HUES6 (cell line): ENCODE measurements around the gene DNAH8.

Experiments
- H3K27ac ChIP-seq: 2 replicates; pipeline ENCODE4 v1.7.0; 2013; ENCODE audit warnings: low read depth, mild to moderate bottlenecking, low read length, inconsistent platforms
- H3K27me3 ChIP-seq: 2 replicates; pipeline ENCODE4 v1.6.1; 2013; ENCODE audit warnings: low read length; ENCODE audit not compliant: control insufficient read depth, insufficient read depth
- H3K36me3 ChIP-seq: 2 replicates; pipeline ENCODE4 v1.6.1; 2013; ENCODE audit warnings: low read length; ENCODE audit not compliant: control insufficient read depth, insufficient read depth
- H3K4me1 ChIP-seq: 2 replicates; pipeline ENCODE4 v1.6.1; 2013; ENCODE audit warnings: low read length; ENCODE audit not compliant: control insufficient read depth, insufficient read depth
- H3K4me3 ChIP-seq: 2 replicates; pipeline ENCODE4 v1.5.1; 2013; ENCODE audit warnings: low read depth, low read length
- H3K9ac ChIP-seq: one replicate; pipeline ENCODE4 v1.6.1; 2013; ENCODE audit warnings: mild to moderate bottlenecking, low read length
- H3K9me3 ChIP-seq: 2 replicates; pipeline ENCODE4 v1.6.1; 2013; ENCODE audit warnings: low read depth, low read length; ENCODE audit not compliant: control insufficient read depth, insufficient read depth

Gene DNAH8

DNA sequence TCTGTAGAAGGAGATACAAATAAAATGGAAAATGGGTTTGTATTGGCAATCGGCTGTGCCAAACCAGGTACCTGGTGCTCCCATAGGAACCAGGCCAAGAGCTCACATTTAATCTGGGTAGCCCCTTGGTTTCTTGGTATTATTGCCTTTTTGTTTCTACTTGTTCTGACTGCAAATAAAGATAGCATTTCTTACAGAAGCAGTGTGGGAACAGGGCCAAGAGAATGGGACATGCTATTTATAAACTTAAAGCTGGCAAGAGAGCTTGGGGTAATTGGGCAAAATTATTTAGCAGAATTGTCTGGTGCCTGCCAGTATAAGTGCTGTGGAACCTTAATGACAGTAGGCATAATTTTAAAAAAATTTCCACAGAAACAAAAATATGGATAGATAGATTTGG, 219.9 kb downstream of the DNAH8 start:
- no peak overlapping the region for H3K4me3 ChIP-seq

DNA sequence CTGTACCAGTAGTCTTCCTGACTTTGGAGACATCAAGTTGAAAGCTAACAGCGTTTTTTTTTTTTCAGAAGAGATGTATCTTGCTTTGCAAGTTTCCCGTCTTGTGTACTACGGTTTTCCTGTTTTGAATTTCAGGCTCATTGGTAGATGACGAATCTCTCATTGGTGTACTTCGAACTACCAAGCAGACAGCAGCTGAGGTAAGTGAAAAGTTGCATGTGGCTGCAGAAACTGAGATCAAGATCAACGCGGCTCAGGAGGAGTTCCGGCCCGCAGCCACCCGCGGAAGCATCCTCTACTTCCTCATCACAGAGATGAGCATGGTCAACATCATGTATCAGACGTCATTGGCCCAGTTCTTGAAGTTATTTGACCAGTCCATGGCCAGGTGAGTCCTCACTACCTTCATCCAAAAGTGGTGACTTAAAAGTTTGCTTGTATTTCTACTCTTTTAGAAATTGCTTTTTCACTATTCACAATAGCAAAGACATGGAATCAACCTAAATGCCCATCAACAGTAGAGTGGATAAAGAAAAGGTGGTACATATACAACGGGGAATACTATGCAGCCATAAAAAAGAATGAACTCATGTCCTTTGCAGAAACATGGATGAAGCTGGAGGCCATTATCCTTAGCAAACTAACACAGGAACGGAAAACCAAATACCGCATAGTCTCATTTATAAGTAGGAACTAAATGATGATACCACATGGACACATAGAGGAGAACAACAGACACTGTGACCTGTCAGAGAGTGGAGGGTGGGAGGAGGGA, 222.9 kb downstream of the DNAH8 start:
- Histone ChIP-seq H3K27ac (no peak overlapping the region), H3K4me1 (no peaks in the 10 kb centered on the region; the same call in 1 of the 2 replicates), H3K4me3 (no peak overlapping the region), H3K27me3 (no peaks in the 10 kb centered on the region), H3K36me3 (no peaks in the 10 kb centered on the region), H3K9ac (no peak overlapping the region), H3K9me3 (0 out of 2 replicates have a peak, but pooled peaks cover 2% of the 10 kb centered on the region)

More for the DNA sequence above, 219.9 kb downstream of the DNAH8 start:
- Histone ChIP-seq H3K27me3 (no peaks in the 10 kb centered on the region), H3K9ac (no peak overlapping the region), H3K36me3 (no peaks in the 10 kb centered on the region), H3K9me3 (0 out of 2 replicates have a peak, but pooled peaks cover 2% of the 10 kb centered on the region), H3K4me1 (no peaks in the 10 kb centered on the region), H3K27ac (no peak overlapping the region)

- no peak overlapping the region for H3K9ac ChIP-seq
- 0 out of 2 replicates have a peak, but pooled peaks cover 2% of the 10 kb centered on the region for H3K9me3 ChIP-seq
- H3K36me3 ChIP-seq, result no peaks in the 10 kb centered on the region
- H3K27ac ChIP-seq, result no peak overlapping the region
- no peak overlapping the region for H3K4me3 ChIP-seq
- H3K4me1 ChIP-seq, result no peaks in the 10 kb centered on the region; the same call in 1 of the 2 replicates
- H3K27me3 ChIP-seq, result no peaks in the 10 kb centered on the region
Observed at GRCh38 chr6:38938741-38939140, 223.6 kb downstream of the DNAH8 start.

- no peak overlapping the region for H3K4me3 ChIP-seq
- no peaks in the 10 kb centered on the region for H3K27me3 ChIP-seq
- no peaks in the 10 kb centered on the region for H3K36me3 ChIP-seq
- H3K9me3 ChIP-seq, result 0 out of 2 replicates have a peak, but pooled peaks cover 2% of the 10 kb centered on the region
- H3K4me1 ChIP-seq, result peaks cover 5% of the 10 kb centered on the region; the same call in 1 of the 2 replicates
- H3K9ac ChIP-seq, result no peak overlapping the region
- no peak overlapping the region for H3K27ac ChIP-seq
Observed at GRCh38 chr6:38942442-38942841, 227.3 kb downstream of the DNAH8 start.

DNA sequence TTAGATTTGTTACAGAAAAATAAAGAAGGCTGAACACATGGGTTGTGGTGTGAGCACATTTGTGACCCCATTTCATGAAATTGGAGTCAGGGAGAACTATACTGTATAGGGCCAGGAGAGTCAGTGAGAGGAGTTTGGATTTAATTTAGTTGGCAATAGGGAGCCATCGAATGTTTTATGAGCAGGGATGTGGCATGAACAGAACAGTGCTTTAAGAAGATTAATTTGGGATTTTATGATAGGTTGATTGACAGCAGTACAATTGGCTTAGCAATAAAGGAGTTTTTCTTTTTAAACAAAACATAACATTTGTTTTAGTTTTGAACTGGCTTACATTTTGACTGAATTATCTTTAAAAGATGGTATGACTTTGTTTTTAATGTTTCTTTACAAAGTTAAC, 227.9 kb downstream of the DNAH8 start:
- Histone ChIP-seq H3K36me3 (no peaks in the 10 kb centered on the region), H3K27ac (no peak overlapping the region), H3K9me3 (0 out of 2 replicates have a peak, but pooled peaks cover 1% of the 10 kb centered on the region), H3K4me3 (no peak overlapping the region), H3K27me3 (no peaks in the 10 kb centered on the region), H3K9ac (no peak overlapping the region), H3K4me1 (peaks cover 5% of the 10 kb centered on the region; the same call in 1 of the 2 replicates)

DNA sequence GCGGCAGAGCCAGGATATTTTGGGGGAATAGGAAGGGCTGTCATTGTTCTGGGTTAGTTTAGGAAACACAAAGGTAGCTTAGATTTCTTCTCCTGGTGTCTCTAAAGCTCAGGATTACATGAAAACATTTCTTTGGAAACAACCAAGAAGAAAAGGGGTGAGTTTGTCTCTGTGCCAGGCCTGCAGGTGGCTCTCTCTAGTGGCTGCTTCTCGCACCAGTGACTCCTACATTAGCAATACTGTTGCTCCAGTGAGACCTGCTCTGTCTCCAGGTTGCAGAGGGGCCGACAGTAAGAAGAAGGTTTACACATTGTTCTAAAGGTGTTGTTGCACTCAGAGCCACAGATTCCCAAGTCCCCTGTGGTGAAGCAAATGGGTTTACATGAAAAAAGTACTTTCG, 228.9 kb downstream of the DNAH8 start:
- no peak overlapping the region for H3K27ac ChIP-seq
- H3K4me3 ChIP-seq, result no peak overlapping the region
- H3K4me1 ChIP-seq, result peaks cover 5% of the 10 kb centered on the region; the same call in 1 of the 2 replicates
- H3K9me3 ChIP-seq, result no peaks in the 10 kb centered on the region
- H3K36me3 ChIP-seq, result no peaks in the 10 kb centered on the region
- no peaks in the 10 kb centered on the region for H3K27me3 ChIP-seq
- no peak overlapping the region for H3K9ac ChIP-seq

- H3K9ac ChIP-seq, result no peak overlapping the region
- H3K9me3 ChIP-seq, result no peaks in the 10 kb centered on the region
- no peaks in the 10 kb centered on the region for H3K27me3 ChIP-seq
- H3K36me3 ChIP-seq, result no peaks in the 10 kb centered on the region
- no peak overlapping the region for H3K4me3 ChIP-seq
- peaks cover 5% of the 10 kb centered on the region; the same call in 1 of the 2 replicates for H3K4me1 ChIP-seq
- H3K27ac ChIP-seq, result no peak overlapping the region
Observed at GRCh38 chr6:38944655-38945279, 229.7 kb downstream of the DNAH8 start.

GRCh38 chr6:38955861-38956260, 240.8 kb downstream of the DNAH8 start:
- H3K4me1 ChIP-seq, result no peaks in the 10 kb centered on the region
- no peak overlapping the region for H3K27ac ChIP-seq
- no peaks in the 10 kb centered on the region for H3K36me3 ChIP-seq
- H3K4me3 ChIP-seq, result no peak overlapping the region
- no peaks in the 10 kb centered on the region for H3K27me3 ChIP-seq
- H3K9ac ChIP-seq, result no peak overlapping the region
- no peaks in the 10 kb centered on the region for H3K9me3 ChIP-seq

GRCh38 chr6:38957426-38957825, 242.3 kb downstream of the DNAH8 start:
- no peaks in the 10 kb centered on the region for H3K27me3 ChIP-seq
- H3K27ac ChIP-seq, result no peak overlapping the region

DNA sequence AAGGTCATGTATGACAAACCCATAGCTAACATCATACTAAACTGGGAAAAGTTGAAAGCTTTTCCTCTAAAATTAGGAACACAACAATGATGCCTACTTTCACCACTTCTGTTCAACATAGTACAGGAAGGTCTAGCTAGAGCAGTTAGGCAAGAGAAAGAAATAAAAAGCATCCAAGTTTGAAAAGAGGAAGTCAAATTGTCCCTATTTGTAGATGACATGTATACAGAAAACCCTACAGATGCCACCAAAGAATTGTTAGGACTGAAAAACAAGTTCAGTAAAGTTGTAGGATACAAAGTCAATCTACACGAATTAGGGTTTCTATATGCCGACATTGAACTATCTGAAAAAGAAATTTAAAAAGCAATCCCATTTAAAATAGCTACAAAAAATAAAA, 244.0 kb downstream of the DNAH8 start:
- Histone ChIP-seq H3K27ac (no peak overlapping the region), H3K4me1 (no peaks in the 10 kb centered on the region), H3K36me3 (no peaks in the 10 kb centered on the region), H3K9me3 (no peaks in the 10 kb centered on the region), H3K4me3 (no peak overlapping the region), H3K9ac (no peak overlapping the region), H3K27me3 (no peaks in the 10 kb centered on the region)

More at GRCh38 chr6:38957426-38957825, 242.3 kb downstream of the DNAH8 start:
- no peak overlapping the region for H3K9ac ChIP-seq
- no peak overlapping the region for H3K4me3 ChIP-seq
- no peaks in the 10 kb centered on the region for H3K9me3 ChIP-seq
- no peaks in the 10 kb centered on the region for H3K36me3 ChIP-seq
- H3K4me1 ChIP-seq, result no peaks in the 10 kb centered on the region

- Histone ChIP-seq H3K4me3 (no peak overlapping the region), H3K36me3 (no peaks in the 10 kb centered on the region), H3K9ac (no peak overlapping the region), H3K27ac (no peak overlapping the region), H3K4me1 (no peaks in the 10 kb centered on the region), H3K27me3 (no peaks in the 10 kb centered on the region), H3K9me3 (no peaks in the 10 kb centered on the region)
Observed at GRCh38 chr6:38968702-38969149, 253.6 kb downstream of the DNAH8 start.
